ENCODE results near the gene RBM4B.

- TF ChIP-seq CTCF (conservative IDR thresholded peaks at IDR 0.05), result no peak
- TF ChIP-seq ZFX (IDR thresholded peaks at IDR 0.05), result no peak
Observed at GRCh38 chr11:66698491-66698890, 20.8 kb upstream of the RBM4B start.
